Stomach (tissue), 4 donors: ENCODE results near the gene NYNRIN.

Experiments used
- CTCF ChIP-seq, 7 experiments: fragments of 450-650 bp in 4 of 7; fragments of 200-600 bp in 3 of 7; sonication (generic) in 3 of 7; IDR thresholded peaks; one replicate each; pipeline ENCODE4 v1.5.1; 2016 to 2019; ENCODE audit warnings: antibody characterized with exemption in 7 of 7, control low read depth in 2 of 7, mild to moderate bottlenecking in 1 of 7
- POLR2A ChIP-seq, 4 donors: fragments of 450-650 bp; IDR thresholded peaks; one replicate each; pipeline ENCODE4 v1.6.1; 2016; ENCODE audit warnings: antibody characterized with exemption in 4 of 4, control low read depth in 2 of 4, mild to moderate bottlenecking in 1 of 4, moderate library complexity in 1 of 4

GRCh38 chr14:24440606-24441399 is 42.0 kb downstream of the NYNRIN start:
- TF ChIP-seq CTCF (IDR thresholded peaks at IDR 0.05) (no peak), POLR2A (IDR thresholded peaks at IDR 0.05) (no peak)
